Lower leg skin (tissue), 3 donors: ENCODE measurements around the gene WDR13.

Experiments
- CTCF ChIP-seq, 3 donors: fragments of 450-650 bp; IDR thresholded peaks; one replicate each; pipeline ENCODE4 v1.5.1; 2016; ENCODE audit warnings: antibody characterized with exemption in 3 of 3, mild to moderate bottlenecking in 3 of 3, moderate library complexity in 2 of 3
- POLR2A ChIP-seq, 2 donors: fragments of 450-650 bp; IDR thresholded peaks; one replicate each; pipeline ENCODE4 v1.6.1; 2016 to 2017; ENCODE audit warnings: antibody characterized with exemption in 2 of 2, mild to moderate bottlenecking in 1 of 2, moderate library complexity in 1 of 2

GRCh38 chrX:48617542-48618340 is 20.4 kb downstream of the WDR13 start:
- TF ChIP-seq CTCF (IDR thresholded peaks at IDR 0.05) (no peak), POLR2A (IDR thresholded peaks at IDR 0.05) (no peak)
